DMS79 treated with DMSO at 0.1 percent for 48 hours (cell line): Measurements from ENCODE around the gene PCDHA4.
"Not testable (repeated sequence)": the region's sequence is repeated elsewhere in the genome, so short reads cannot be mapped to it uniquely, and the experiment has no call there.

Experiments used
- DNase-seq: peaks from one replicate; lab custom pipeline; 2025; lab: John Stamatoyannopoulos, UW

PCDHA4 gene

GRCh38 chr5:140821375-140822280 lies 14.8 kb downstream of the PCDHA4 start, which contains the start of gene PCDHA5:
PCDHA5 (plus strand) TSS chr5:140821613.
- no peak for DNase-seq

- no peak for DNase-seq
Measured at GRCh38 chr5:140822281-140822629, 15.4 kb downstream of the PCDHA4 start.

DNA sequence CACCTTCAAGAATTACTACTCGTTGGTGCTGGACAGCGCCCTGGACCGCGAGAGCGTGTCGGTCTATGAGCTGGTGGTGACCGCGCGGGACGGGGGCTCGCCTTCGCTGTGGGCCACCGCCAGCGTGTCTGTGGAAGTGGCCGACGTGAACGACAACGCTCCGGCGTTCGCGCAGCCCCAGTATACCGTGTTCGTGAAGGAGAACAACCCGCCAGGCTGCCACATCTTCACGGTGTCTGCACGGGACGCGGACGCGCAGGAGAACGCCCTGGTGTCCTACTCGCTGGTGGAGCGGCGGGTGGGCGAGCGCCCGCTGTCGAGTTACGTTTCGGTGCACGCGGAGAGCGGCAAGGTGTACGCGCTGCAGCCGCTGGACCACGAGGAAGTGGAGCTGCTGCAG lies 16.1 kb downstream of the PCDHA4 start:
- DNase-seq: not testable (repeated sequence)

GRCh38 chr5:140823475-140823874 lies 16.6 kb downstream of the PCDHA4 start:
- DNase-seq: no peak

DNA sequence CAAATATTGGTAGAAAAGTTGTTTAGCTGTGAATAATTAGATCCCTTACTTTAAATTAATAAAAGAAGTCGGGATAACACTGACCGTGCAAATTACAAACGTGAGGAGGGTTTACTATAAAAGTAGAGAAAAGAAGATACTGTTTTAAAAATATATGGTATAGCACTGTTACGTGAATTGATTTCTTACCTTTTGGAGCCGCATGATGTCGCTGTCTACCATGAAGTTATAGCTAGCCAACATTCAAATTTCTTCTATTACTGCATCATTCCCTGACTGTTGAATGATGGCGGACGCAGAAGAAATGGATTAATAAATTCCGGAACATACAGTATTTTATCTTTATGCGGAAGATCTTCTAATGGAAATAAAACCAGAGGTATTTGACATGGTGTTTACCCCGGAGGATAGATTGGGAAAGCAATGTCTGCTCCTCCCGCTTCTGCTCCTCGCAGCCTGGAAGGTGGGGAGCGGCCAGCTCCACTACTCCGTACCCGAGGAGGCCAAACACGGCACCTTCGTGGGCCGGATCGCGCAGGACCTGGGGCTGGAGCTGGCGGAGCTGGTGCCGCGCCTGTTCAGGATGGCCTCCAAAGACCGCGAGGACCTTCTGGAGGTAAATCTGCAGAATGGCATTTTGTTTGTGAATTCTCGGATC lies 21.0 kb downstream of the PCDHA4 start, which contains the start of gene PCDHA6:
PCDHA6 (plus strand) TSS at position 257 of the 658 bp plus-strand sequence; CDS start at position 389, 132 bp downstream.
- DNase-seq: no peak

DNA sequence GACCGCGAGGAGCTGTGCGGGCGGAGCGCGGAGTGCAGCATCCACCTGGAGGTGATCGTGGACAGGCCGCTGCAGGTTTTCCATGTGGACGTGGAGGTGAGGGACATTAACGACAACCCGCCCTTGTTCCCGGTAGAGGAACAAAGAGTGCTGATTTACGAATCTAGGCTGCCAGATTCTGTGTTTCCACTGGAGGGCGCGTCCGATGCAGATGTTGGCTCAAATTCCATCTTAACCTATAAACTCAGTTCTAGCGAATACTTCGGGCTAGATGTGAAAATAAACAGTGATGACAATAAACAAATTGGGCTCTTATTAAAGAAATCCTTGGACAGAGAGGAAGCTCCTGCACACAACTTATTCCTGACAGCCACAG lies 21.5 kb downstream of the PCDHA4 start:
- DNase-seq: no peak

- DNase-seq: not testable (repeated sequence)
Measured at GRCh38 chr5:140829511-140830501, 22.9 kb downstream of the PCDHA4 start.

DNA sequence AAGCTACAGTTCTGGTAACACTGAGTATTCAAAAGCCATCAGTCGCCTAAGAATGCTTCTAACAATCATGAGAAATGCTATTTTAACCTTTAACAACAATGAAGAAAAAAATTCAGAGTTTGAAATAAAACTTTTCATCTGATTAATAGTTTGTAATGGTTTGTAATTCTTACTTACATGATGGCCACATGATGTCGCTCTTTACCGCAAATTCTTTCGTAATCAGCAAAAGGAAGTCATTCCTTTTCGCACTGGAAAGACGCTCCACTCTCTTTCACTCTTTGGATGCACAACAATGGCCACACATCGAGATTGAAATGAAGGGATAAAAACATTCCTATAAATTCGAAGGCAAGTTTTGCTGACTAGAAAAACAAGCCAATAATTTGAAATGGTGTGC lies 27.1 kb downstream of the PCDHA4 start, which contains the start of gene PCDHA7:
PCDHA7 (plus strand) TSS at position 277 of the 400 bp plus-strand sequence; CDS start at position 392, 115 bp downstream.
- no peak for DNase-seq

DNA sequence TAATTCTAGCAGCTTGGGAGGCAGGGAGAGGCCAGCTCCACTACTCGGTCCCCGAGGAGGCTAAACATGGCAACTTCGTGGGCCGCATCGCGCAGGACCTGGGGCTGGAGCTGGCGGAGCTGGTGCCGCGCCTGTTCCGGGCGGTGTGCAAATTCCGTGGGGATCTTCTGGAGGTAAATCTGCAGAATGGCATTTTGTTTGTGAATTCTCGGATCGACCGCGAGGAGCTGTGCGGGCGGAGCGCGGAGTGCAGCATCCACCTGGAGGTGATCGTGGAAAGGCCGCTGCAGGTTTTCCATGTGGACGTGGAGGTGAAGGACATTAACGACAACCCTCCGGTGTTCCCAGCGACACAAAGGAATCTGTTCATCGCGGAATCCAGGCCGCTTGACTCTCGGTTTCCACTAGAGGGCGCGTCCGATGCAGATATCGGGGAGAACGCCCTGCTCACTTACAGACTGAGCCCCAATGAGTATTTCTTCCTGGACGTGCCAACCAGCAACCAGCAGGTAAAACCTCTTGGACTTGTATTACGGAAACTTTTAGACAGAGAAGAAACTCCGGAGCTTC lies 27.7 kb downstream of the PCDHA4 start:
- DNase-seq: not testable (repeated sequence)

- DNase-seq: no peak
Measured at GRCh38 chr5:140835622-140836510, 29.0 kb downstream of the PCDHA4 start.

- DNase-seq: no peak
Measured at GRCh38 chr5:140840978-140841962, 34.4 kb downstream of the PCDHA4 start, which contains the start of gene PCDHA8. PCDHA8 (plus strand) TSS chr5:140841187; CDS start chr5:140841322, 135 bp downstream.

GRCh38 chr5:140842798-140843733 lies 36.2 kb downstream of the PCDHA4 start:
- no peak for DNase-seq

DNA sequence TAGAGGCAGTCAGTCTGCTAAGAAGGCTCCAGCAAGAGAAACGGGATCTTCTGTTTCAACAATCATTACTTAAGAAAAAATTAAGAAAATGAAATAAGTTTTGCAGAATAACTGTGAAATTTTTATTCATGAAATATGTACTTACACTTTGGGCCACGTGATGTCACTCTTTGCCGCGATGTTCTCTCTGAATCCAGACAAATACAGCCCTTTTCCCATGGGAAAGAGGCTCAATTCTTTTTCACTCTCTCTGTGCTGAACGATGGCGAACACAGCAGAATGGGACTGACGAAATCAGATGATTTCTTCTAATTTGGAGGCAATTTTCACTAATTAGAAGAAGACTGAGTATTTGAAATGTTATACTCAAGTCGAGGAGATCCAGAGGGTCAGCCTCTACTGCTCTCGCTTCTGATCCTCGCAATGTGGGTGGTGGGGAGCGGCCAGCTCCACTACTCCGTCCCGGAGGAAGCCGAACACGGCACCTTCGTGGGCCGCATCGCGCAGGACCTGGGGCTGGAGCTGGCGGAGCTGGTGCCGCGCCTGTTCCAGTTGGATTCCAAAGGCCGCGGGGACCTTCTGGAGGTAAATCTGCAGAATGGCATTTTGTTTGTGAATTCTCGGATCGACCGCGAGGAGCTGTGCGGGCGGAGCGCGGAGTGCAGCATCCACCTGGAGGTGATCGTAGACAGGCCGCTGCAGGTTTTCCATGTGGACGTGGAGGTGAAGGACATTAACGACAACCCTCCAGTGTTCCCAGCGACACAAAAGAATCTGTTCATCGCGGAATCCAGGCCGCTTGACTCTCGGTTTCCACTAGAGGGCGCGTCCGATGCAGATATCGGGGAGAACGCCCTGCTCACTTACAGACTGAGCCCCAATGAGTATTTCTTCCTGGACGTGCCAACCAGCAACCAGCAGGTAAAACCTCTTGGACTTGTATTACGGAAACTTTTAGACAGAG lies 41.6 kb downstream of the PCDHA4 start, which contains the start of gene PCDHA9:
PCDHA9 (plus strand) TSS at position 244 of the 964 bp plus-strand sequence; CDS start at position 358, 114 bp downstream.
- not testable (repeated sequence) for DNase-seq

- DNase-seq: not testable (repeated sequence)
Measured at GRCh38 chr5:140849831-140850634, 43.2 kb downstream of the PCDHA4 start.
